ENCODE data around the gene NEK10.

NEK10 gene

DNA sequence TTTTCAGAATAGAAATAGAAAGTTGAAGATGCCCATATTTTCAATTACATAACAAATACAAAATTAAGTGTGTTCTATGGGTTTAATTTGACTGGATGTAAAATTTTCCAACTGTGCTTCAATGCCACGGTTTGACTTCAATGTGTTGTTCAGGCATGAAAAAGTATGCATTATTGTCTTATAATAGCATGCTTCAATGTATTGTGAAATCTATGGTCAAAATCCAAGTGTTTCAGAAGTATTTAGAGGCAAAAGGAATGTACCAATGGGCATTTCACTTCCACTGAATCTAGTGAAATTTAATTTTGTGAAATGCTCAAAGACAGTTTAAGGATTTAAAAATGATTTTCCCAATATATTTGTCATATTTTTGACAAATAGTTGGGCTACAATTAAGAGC is 16.0 kb downstream of the NEK10 start:
- no peak overlapping the region for H3K9ac ChIP-seq (ENCODE audit: low read length)
- no peak overlapping the region for H3K4me3 ChIP-seq (ENCODE audit: low read length)
- no peak overlapping the region for H2AFZ ChIP-seq (ENCODE audit: low read length)
- no peaks in the 10 kb centered on the region for H3F3A ChIP-seq (ENCODE audit: insufficient read depth, low read length)
- TF ChIP-seq EZH2 (optimal IDR thresholded peaks at IDR 0.05; ENCODE audit: low read depth, low read length) = no peak
- TF ChIP-seq EZH2phosphoT487 (IDR thresholded peaks at IDR 0.05; ENCODE audit: low read length) = no peak
- TF ChIP-seq CTCF (IDR thresholded peaks at IDR 0.05; ENCODE audit: low read length) = no peak
- no peaks in the 10 kb centered on the region for H3K27me3 ChIP-seq (replicated peaks; ENCODE audit: insufficient read depth, low read length)
- H3K79me2 ChIP-seq (ENCODE audit: low read length) = no peaks in the 10 kb centered on the region
- no peak overlapping the region for H3K4me2 ChIP-seq (ENCODE audit: low read depth, low read length)
- H3K4me1 ChIP-seq (ENCODE audit: low read length) = peaks cover 4% of the 10 kb centered on the region
- no peak for DNase-seq
- no peaks in the 10 kb centered on the region for H3K9me3 ChIP-seq (replicated peaks; ENCODE audit: insufficient read depth, low read length)
- H3K36me3 ChIP-seq (replicated peaks; ENCODE audit: insufficient read depth, low read length) = no peaks in the 10 kb centered on the region
- no peaks in the 10 kb centered on the region for H4K20me1 ChIP-seq (ENCODE audit: insufficient read depth, low read length)
- no peak overlapping the region for H3K27ac ChIP-seq (ENCODE audit: low read length)
- H3K9me2 ChIP-seq (replicated peaks; ENCODE audit: insufficient read depth, low read length) = no peaks in the 10 kb centered on the region

GRCh38 chr3:27352047-27352446 is 17.1 kb downstream of the NEK10 start:
- H3K36me3 ChIP-seq (replicated peaks; ENCODE audit: insufficient read depth, low read length) = no peaks in the 10 kb centered on the region
- no peak overlapping the region for H3K27ac ChIP-seq (ENCODE audit: low read length)
- H3K9me3 ChIP-seq (replicated peaks; ENCODE audit: insufficient read depth, low read length) = no peaks in the 10 kb centered on the region
- H3K4me2 ChIP-seq (ENCODE audit: low read depth, low read length) = no peak overlapping the region
- no peak overlapping the region for H3K4me3 ChIP-seq (ENCODE audit: low read length)
- DNase-seq = no peak
- H3K4me1 ChIP-seq (ENCODE audit: low read length) = no peaks in the 10 kb centered on the region
- H2AFZ ChIP-seq (ENCODE audit: low read length) = no peak overlapping the region
- H4K20me1 ChIP-seq (ENCODE audit: insufficient read depth, low read length) = no peaks in the 10 kb centered on the region
- no peak overlapping the region for H3K9ac ChIP-seq (ENCODE audit: low read length)
- no peaks in the 10 kb centered on the region for H3F3A ChIP-seq (ENCODE audit: insufficient read depth, low read length)
- no peaks in the 10 kb centered on the region for H3K9me2 ChIP-seq (replicated peaks; ENCODE audit: insufficient read depth, low read length)
- TF ChIP-seq EZH2phosphoT487 (IDR thresholded peaks at IDR 0.05; ENCODE audit: low read length) = no peak
- no peak for TF ChIP-seq CTCF (IDR thresholded peaks at IDR 0.05; ENCODE audit: low read length)
- TF ChIP-seq EZH2 (optimal IDR thresholded peaks at IDR 0.05; ENCODE audit: low read depth, low read length) = no peak
- no peaks in the 10 kb centered on the region for H3K27me3 ChIP-seq (replicated peaks; ENCODE audit: insufficient read depth, low read length)
- no peaks in the 10 kb centered on the region for H3K79me2 ChIP-seq (ENCODE audit: low read length)

DNA sequence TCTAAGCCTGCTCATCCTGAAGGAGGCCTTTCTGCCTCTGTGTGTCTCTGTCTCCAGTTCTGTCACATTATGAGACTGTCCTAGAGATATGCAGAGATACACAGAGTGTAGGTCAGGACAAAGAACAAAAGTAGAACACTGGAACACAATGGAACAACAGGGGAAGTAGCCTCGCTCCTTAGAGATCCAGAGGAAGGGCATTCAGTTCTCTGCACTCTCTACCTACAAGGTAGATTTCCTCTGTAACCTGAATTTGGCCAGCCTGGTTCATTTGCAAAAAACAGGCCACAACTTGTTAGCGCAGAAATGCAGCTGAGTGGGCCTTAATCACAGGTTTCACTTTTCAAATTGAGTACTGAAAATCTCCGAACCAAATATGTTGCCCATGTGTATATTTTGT is 19.4 kb downstream of the NEK10 start:
- Histone ChIP-seq H3K9me3 (replicated peaks; ENCODE audit: insufficient read depth, low read length) (no peaks in the 10 kb centered on the region), H3F3A (ENCODE audit: insufficient read depth, low read length) (no peaks in the 10 kb centered on the region), H3K4me2 (ENCODE audit: low read depth, low read length) (peak overlapping the region; percentile 57), H2AFZ (ENCODE audit: low read length) (peak overlapping the region; percentile 53), H3K27ac (ENCODE audit: low read length) (peak overlapping the region; percentile 28; the same call in 1 of the 2 replicates), H4K20me1 (ENCODE audit: insufficient read depth, low read length) (no peaks in the 10 kb centered on the region), H3K27me3 (replicated peaks; ENCODE audit: insufficient read depth, low read length) (no peaks in the 10 kb centered on the region), H3K79me2 (ENCODE audit: low read length) (no peaks in the 10 kb centered on the region), H3K4me3 (ENCODE audit: low read length) (peak overlapping the region; percentile 13; the same call in 1 of the 2 replicates), H3K36me3 (replicated peaks; ENCODE audit: insufficient read depth, low read length) (no peaks in the 10 kb centered on the region), H3K4me1 (ENCODE audit: low read length) (no peaks in the 10 kb centered on the region), H3K9me2 (replicated peaks; ENCODE audit: insufficient read depth, low read length) (no peaks in the 10 kb centered on the region), H3K9ac (ENCODE audit: low read length) (peak overlapping the region; percentile 18; the same call in 1 of the 2 replicates)
- TF ChIP-seq EZH2phosphoT487 (IDR thresholded peaks at IDR 0.05; ENCODE audit: low read length) (no peak), EZH2 (optimal IDR thresholded peaks at IDR 0.05; ENCODE audit: low read depth, low read length) (no peak), CTCF (IDR thresholded peaks at IDR 0.05; ENCODE audit: low read length) (no peak)
- DNase-seq = peak; percentile 62

All from MM.1S (cell line).